ENCODE data around the gene CBLIF. TPM values are rescaled to one million over a fixed set of nuclear protein-coding genes. Genes with fewer than 3 reads are reported as not detected.
"Not testable (repeated sequence)": the region's sequence is repeated elsewhere in the genome, so short reads cannot be mapped to it uniquely, and the experiment has no call there.

The CBLIF gene
- total RNA-seq, 1 donor from 2014 or later, result not detected

DNA sequence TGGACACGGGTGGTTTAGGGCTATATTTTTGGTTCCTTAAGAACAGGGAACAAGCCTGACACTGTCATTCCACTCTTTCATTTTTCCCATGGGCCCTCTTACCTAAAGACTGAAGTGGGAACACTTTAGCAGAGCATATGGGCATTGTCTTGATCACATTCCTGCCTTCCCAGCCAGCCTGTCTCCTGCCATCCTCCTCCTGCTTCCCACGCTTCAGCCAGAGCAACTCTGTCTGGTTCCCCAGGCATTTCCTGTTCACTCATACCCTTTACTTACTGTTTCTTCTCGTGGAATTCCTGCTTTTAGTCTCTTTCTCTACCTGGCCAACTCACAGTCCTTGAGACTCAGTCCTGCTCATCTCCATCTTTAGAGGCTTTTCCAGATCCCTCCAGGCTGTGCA lies 57.5 kb downstream of the CBLIF start:
- peaks cover 14% of the 10 kb centered on the region for H3K4me1 ChIP-seq
- TF ChIP-seq, protein P1, sequence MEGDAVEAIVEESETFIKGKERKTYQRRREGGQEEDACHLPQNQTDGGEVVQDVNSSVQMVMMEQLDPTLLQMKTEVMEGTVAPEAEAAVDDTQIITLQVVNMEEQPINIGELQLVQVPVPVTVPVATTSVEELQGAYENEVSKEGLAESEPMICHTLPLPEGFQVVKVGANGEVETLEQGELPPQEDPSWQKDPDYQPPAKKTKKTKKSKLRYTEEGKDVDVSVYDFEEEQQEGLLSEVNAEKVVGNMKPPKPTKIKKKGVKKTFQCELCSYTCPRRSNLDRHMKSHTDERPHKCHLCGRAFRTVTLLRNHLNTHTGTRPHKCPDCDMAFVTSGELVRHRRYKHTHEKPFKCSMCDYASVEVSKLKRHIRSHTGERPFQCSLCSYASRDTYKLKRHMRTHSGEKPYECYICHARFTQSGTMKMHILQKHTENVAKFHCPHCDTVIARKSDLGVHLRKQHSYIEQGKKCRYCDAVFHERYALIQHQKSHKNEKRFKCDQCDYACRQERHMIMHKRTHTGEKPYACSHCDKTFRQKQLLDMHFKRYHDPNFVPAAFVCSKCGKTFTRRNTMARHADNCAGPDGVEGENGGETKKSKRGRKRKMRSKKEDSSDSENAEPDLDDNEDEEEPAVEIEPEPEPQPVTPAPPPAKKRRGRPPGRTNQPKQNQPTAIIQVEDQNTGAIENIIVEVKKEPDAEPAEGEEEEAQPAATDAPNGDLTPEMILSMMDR (IDR thresholded peaks at IDR 0.05), result no peak
- no peak for TF ChIP-seq POLR2AphosphoS5 (IDR thresholded peaks at IDR 0.05; ENCODE audit: insufficient read depth in 1 of 2, low read depth in 1 of 2)
- TF ChIP-seq POLR2A (IDR thresholded peaks at IDR 0.05), result no peak
- DNase-seq (ENCODE audit: extremely low spot score in 2 of 2), result no peak
- no peak overlapping the region for H3K27ac ChIP-seq
- intact Hi-C loops (cut with DNase I), result no loop called here
- no peak overlapping the region for H3K4me3 ChIP-seq
- no peaks in the 10 kb centered on the region for H3K27me3 ChIP-seq
- peaks cover 0 to 31% of the 10 kb centered on the region in 2 donors for H3K36me3 ChIP-seq
- H3K9me3 ChIP-seq, result no peaks in the 10 kb centered on the region

DNA sequence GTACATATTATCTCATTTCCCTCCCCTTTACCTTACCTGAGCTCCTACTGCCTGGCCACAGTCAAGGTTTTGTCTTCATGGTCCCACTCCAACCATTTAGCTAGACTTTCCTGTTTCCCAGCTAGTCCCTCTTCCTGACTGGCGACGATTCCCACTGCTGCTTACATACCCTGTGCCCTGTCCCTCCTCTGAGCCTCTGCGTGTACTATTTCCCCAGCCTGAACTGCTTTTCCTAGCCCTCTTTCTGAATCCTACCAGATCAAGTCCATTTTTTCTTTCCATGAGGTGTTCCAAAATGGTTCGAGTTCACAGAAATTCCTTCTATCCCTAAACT lies 58.1 kb downstream of the CBLIF start:
- Histone ChIP-seq H3K9me3 (no peaks in the 10 kb centered on the region), H3K36me3 (peaks cover 0 to 25% of the 10 kb centered on the region in 2 donors), H3K4me3 (no peak overlapping the region), H3K27me3 (no peaks in the 10 kb centered on the region), H3K4me1 (peaks cover 14% of the 10 kb centered on the region), H3K27ac (no peak overlapping the region)
- TF ChIP-seq POLR2A (IDR thresholded peaks at IDR 0.05), result no peak
- TF ChIP-seq, protein P1 (IDR thresholded peaks at IDR 0.05), result no peak
- TF ChIP-seq POLR2AphosphoS5 (IDR thresholded peaks at IDR 0.05; ENCODE audit: insufficient read depth in 1 of 2, low read depth in 1 of 2), result no peak
- intact Hi-C loops (cut with DNase I), result no loop called here
- no peak for DNase-seq (ENCODE audit: extremely low spot score in 2 of 2)

DNA sequence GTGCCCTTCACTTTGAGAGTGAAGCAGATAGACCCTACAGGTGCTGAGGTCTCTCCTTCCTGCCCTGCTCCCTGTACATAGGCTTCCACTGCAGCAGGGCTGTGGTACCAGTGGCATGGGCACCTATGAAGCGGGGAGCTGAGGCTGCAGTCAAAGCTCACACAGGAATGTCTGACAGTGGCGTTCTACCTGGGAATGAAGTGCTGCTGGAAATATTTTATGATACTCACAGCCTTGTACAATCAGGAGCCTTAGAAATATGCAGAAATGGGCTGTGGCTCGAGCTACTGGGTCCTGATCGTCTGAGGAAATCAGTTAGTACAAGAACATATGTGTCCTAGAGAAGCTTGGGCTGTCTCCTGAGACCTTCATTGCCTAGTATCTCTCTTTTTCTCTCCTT lies 59.5 kb downstream of the CBLIF start:
- Histone ChIP-seq H3K4me3 (no peak overlapping the region), H3K27me3 (no peaks in the 10 kb centered on the region), H3K9me3 (no peaks in the 10 kb centered on the region), H3K36me3 (peaks cover 0 to 20% of the 10 kb centered on the region in 2 donors), H3K4me1 (peaks cover 14% of the 10 kb centered on the region), H3K27ac (no peak overlapping the region)
- intact Hi-C loops (cut with DNase I), result no loop called here
- TF ChIP-seq, protein P1 (IDR thresholded peaks at IDR 0.05), result no peak
- TF ChIP-seq POLR2A (IDR thresholded peaks at IDR 0.05) (no peak), POLR2AphosphoS5 (IDR thresholded peaks at IDR 0.05; ENCODE audit: insufficient read depth in 1 of 2, low read depth in 1 of 2) (no peak)
- no peak for DNase-seq (ENCODE audit: extremely low spot score in 2 of 2)

GRCh38 chr11:59784441-59784840 lies 60.9 kb downstream of the CBLIF start:
- DNase-seq (ENCODE audit: extremely low spot score in 2 of 2); H3K4me3 ChIP-seq; H3K27me3 ChIP-seq; intact Hi-C loops (cut with DNase I); H3K36me3 ChIP-seq; H3K9me3 ChIP-seq; H3K27ac ChIP-seq: not testable (repeated sequence)
- H3K4me1 ChIP-seq, result peaks cover 14% of the 10 kb centered on the region

GRCh38 chr11:59783632-59784090 lies 61.6 kb downstream of the CBLIF start:
- peaks cover 14% of the 10 kb centered on the region for H3K4me1 ChIP-seq
- intact Hi-C loops (cut with DNase I), result no loop called here
- TF ChIP-seq, protein P1 (IDR thresholded peaks at IDR 0.05), result no peak
- TF ChIP-seq POLR2A (IDR thresholded peaks at IDR 0.05), result no peak
- TF ChIP-seq POLR2AphosphoS5 (IDR thresholded peaks at IDR 0.05; ENCODE audit: insufficient read depth in 1 of 2, low read depth in 1 of 2), result no peak
- DNase-seq (ENCODE audit: extremely low spot score in 2 of 2), result no peak
- H3K27ac ChIP-seq, result no peak overlapping the region
- peaks cover 0 to 1% of the 10 kb centered on the region in 2 donors for H3K36me3 ChIP-seq
- no peak overlapping the region for H3K4me3 ChIP-seq
- no peaks in the 10 kb centered on the region for H3K9me3 ChIP-seq
- no peaks in the 10 kb centered on the region for H3K27me3 ChIP-seq

DNA sequence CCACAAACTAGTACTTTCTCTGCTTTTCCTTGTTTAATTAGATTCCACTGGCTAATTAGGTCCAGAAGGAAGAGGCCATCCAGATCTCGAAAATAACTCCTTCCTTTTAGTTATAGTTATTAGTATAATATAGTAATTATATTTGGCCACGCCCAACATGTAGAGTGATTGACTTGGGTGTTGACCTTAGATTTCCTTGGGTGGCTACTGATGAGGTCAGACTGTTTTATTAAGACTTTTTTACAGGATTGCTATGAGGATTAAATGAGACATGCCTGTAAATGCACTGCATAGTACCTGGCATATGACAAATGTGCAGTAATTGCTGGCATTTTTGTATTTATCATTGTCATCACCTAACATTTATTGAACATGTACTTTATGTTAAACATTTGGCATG lies 63.2 kb downstream of the CBLIF start:
- no peak overlapping the region for H3K4me3 ChIP-seq
- no peak overlapping the region for H3K27ac ChIP-seq
- TF ChIP-seq, protein P1 (IDR thresholded peaks at IDR 0.05), result no peak
- TF ChIP-seq POLR2A (IDR thresholded peaks at IDR 0.05) (no peak), POLR2AphosphoS5 (IDR thresholded peaks at IDR 0.05; ENCODE audit: insufficient read depth in 1 of 2, low read depth in 1 of 2) (no peak)
- no peaks in the 10 kb centered on the region for H3K36me3 ChIP-seq
- H3K4me1 ChIP-seq, result peaks cover 8% of the 10 kb centered on the region
- DNase-seq (ENCODE audit: extremely low spot score in 2 of 2), result no peak
- H3K27me3 ChIP-seq, result no peaks in the 10 kb centered on the region
- intact Hi-C loops (cut with DNase I), result no loop called here
- H3K9me3 ChIP-seq, result no peaks in the 10 kb centered on the region
